Subcutaneous adipose tissue (tissue), 4 donors: Measurements from ENCODE around the gene JPT2. TPM values are rescaled to one million over a fixed set of nuclear protein-coding genes. Genes with fewer than 3 reads are reported as not detected.

Experiments
- CTCF ChIP-seq: fragments of 450-650 bp; IDR thresholded peaks from one replicate; pipeline ENCODE4 v1.5.1; 2016; ENCODE audit warnings: low read depth, mild to moderate bottlenecking, control low read depth, antibody characterized with exemption, moderate library complexity
- total RNA-seq, 4 donors: library from RNA; depleted of rRNA; stranded (reverse); fragments of >200 nt; gene quantifications; one replicate each; pipeline ENCODE4 v1.1.0, GENCODE V29; 2016

JPT2 gene
- total RNA-seq, 4 donors from 2014 or later, result 13.2 to 26.4 (median 16.7) TPM

GRCh38 chr16:1676661-1677060 lies 1.4 kb upstream of the JPT2 start:
- TF ChIP-seq CTCF, result no peak

GRCh38 chr16:1677339-1677738 lies 740 bp upstream of the JPT2 start:
- TF ChIP-seq CTCF, result no peak

- TF ChIP-seq CTCF, result no peak
Observed at GRCh38 chr16:1678500-1679098, 520 bp downstream of the JPT2 start.

GRCh38 chr16:1680361-1680760 lies 2.3 kb downstream of the JPT2 start:
- no peak for TF ChIP-seq CTCF

- no peak for TF ChIP-seq CTCF
Observed at GRCh38 chr16:1681032-1681431, 3.0 kb downstream of the JPT2 start.

GRCh38 chr16:1687427-1688316 lies 9.6 kb downstream of the JPT2 start:
- no peak for TF ChIP-seq CTCF

GRCh38 chr16:1688807-1689560 lies 10.9 kb downstream of the JPT2 start:
- no peak for TF ChIP-seq CTCF
